Measurements from ENCODE around the gene LIG1.
A peak's percentile ranks its signal among the peaks of the same experiment; 100 is the strongest.

Gene LIG1

DNA sequence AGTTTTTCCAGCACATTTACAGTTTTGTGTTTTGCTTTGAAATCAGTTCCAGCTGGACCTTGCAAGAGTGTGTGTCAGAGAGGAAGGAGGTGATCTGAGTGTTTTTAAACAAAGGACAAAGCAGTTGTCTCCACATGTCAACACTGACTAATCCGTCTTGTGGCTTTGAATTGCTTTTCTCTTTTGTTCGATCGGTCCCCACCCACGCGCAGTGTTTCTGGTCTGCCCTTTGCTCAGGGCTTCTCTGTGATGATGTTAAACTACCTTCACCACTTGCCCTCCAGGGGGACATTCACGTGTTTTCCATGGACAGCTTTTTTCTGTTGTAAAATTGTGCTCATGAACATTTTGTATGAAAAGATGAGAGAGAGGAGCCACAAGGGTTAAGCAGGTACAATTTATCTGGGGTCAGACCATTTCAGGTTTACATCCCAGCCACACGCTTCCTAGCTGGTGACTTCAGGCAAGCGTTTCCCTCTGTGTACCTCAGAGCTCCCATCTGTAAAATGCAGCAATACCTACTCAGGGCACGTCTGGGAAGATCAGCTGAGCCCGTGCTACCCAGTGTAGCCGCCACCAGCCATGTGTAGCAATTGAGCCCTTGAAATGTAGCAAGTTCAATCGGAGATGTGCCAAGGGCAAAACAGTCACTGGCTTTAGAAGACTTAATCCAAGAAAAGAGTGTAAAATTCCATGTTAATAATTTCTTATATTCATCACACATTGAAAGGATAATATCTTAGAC lies 46.1 kb downstream of the LIG1 start:
- DNase-seq (ENCODE audit: low spot score in 2 of 2) = peak; percentile 85 to 88
- H3K27me3 ChIP-seq (ENCODE audit: low read depth) = no peaks in the 10 kb centered on the region
- no peaks in the 10 kb centered on the region for H3K9me3 ChIP-seq
- in situ Hi-C loops (cut with MboI; ENCODE audit: low sequenced_read_pairs) = no loop called here
- H3K4me1 ChIP-seq = peaks cover 6% of the 10 kb centered on the region
- H3K4me3 ChIP-seq = no peak overlapping the region
- H3K36me3 ChIP-seq (replicated peaks) = peaks cover 65% of the 10 kb centered on the region

DNA sequence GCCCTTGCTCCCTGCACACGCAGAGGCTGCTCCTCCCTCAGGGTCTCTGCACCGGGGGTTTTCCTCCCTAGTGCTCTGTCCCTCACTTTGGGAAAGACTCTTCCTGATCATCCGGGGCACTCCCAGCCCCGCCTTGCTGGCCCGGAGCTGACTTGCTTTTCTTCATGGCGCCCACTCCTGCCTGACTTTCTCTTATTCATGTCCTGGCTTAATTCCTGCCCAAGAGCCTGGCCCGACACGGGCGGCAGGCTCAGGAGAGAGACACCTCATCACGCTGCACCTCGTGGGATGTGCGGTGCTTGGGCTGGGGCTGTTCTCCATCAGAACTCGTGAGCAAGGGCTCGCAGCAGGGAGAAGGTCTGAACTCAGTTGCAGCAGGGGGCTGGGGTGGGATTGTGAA lies 47.7 kb downstream of the LIG1 start:
- in situ Hi-C loops (cut with MboI; ENCODE audit: low sequenced_read_pairs) = no loop called here
- DNase-seq (ENCODE audit: low spot score in 2 of 2) = no peak
- H3K4me1 ChIP-seq = peaks cover 6% of the 10 kb centered on the region
- H3K9me3 ChIP-seq = no peaks in the 10 kb centered on the region
- no peak overlapping the region for H3K4me3 ChIP-seq
- H3K27me3 ChIP-seq (ENCODE audit: low read depth) = no peaks in the 10 kb centered on the region
- H3K36me3 ChIP-seq (replicated peaks) = peaks cover 58% of the 10 kb centered on the region

GRCh38 chr19:48121909-48122371 lies 48.2 kb downstream of the LIG1 start:
- in situ Hi-C loops (cut with MboI; ENCODE audit: low sequenced_read_pairs) = no loop called here
- Histone ChIP-seq H3K4me3 (no peak overlapping the region), H3K4me1 (peaks cover 6% of the 10 kb centered on the region), H3K9me3 (no peaks in the 10 kb centered on the region), H3K36me3 (replicated peaks) (peaks cover 53% of the 10 kb centered on the region), H3K27me3 (ENCODE audit: low read depth) (no peaks in the 10 kb centered on the region)
- DNase-seq (ENCODE audit: low spot score in 2 of 2) = no peak

- in situ Hi-C loops (cut with MboI; ENCODE audit: low sequenced_read_pairs) = no loop called here
- no peaks in the 10 kb centered on the region for H3K9me3 ChIP-seq
- no peak for DNase-seq (ENCODE audit: low spot score in 2 of 2)
- peaks cover 6% of the 10 kb centered on the region for H3K4me1 ChIP-seq
- H3K27me3 ChIP-seq (ENCODE audit: low read depth) = no peaks in the 10 kb centered on the region
- no peak overlapping the region for H3K4me3 ChIP-seq
- H3K36me3 ChIP-seq (replicated peaks) = peaks cover 51% of the 10 kb centered on the region
Observed at GRCh38 chr19:48121066-48121465, 49.1 kb downstream of the LIG1 start.

GRCh38 chr19:48120505-48120904 lies 49.6 kb downstream of the LIG1 start:
- in situ Hi-C loops (cut with MboI; ENCODE audit: low sequenced_read_pairs) = no loop called here
- no peak for DNase-seq (ENCODE audit: low spot score in 2 of 2)
- H3K9me3 ChIP-seq = no peaks in the 10 kb centered on the region
- no peaks in the 10 kb centered on the region for H3K27me3 ChIP-seq (ENCODE audit: low read depth)
- H3K4me1 ChIP-seq = peaks cover 6% of the 10 kb centered on the region
- H3K4me3 ChIP-seq = no peak overlapping the region
- H3K36me3 ChIP-seq (replicated peaks) = peaks cover 53% of the 10 kb centered on the region

GRCh38 chr19:48118131-48118517 lies 52.0 kb downstream of the LIG1 start:
- Histone ChIP-seq H3K36me3 (replicated peaks) (peaks cover 49% of the 10 kb centered on the region), H3K4me1 (no peaks in the 10 kb centered on the region), H3K27me3 (ENCODE audit: low read depth) (no peaks in the 10 kb centered on the region), H3K4me3 (no peak overlapping the region), H3K9me3 (no peaks in the 10 kb centered on the region)
- in situ Hi-C loops (cut with MboI; ENCODE audit: low sequenced_read_pairs) = no loop called here
- no peak for DNase-seq (ENCODE audit: low spot score in 2 of 2)

GRCh38 chr19:48117515-48118130 lies 52.5 kb downstream of the LIG1 start:
- no peaks in the 10 kb centered on the region for H3K27me3 ChIP-seq (ENCODE audit: low read depth)
- no peaks in the 10 kb centered on the region for H3K9me3 ChIP-seq
- H3K4me1 ChIP-seq = no peaks in the 10 kb centered on the region
- no peak for DNase-seq (ENCODE audit: low spot score in 2 of 2)
- in situ Hi-C loops (cut with MboI; ENCODE audit: low sequenced_read_pairs) = no loop called here
- peaks cover 44% of the 10 kb centered on the region for H3K36me3 ChIP-seq (replicated peaks)
- H3K4me3 ChIP-seq = no peak overlapping the region

GRCh38 chr19:48113190-48113917 lies 56.8 kb downstream of the LIG1 start:
- in situ Hi-C loops (cut with MboI; ENCODE audit: low sequenced_read_pairs) = no loop called here
- Histone ChIP-seq H3K36me3 (replicated peaks) (peaks cover 11% of the 10 kb centered on the region), H3K4me1 (peaks cover 8% of the 10 kb centered on the region), H3K27me3 (ENCODE audit: low read depth) (no peaks in the 10 kb centered on the region), H3K9me3 (no peaks in the 10 kb centered on the region), H3K4me3 (no peak overlapping the region)
- DNase-seq (ENCODE audit: low spot score in 2 of 2) = no peak

- peaks cover 11% of the 10 kb centered on the region for H3K36me3 ChIP-seq (replicated peaks)
- H3K27me3 ChIP-seq (ENCODE audit: low read depth) = no peaks in the 10 kb centered on the region
- no peak for DNase-seq (ENCODE audit: low spot score in 2 of 2)
- H3K4me3 ChIP-seq = no peak overlapping the region
- in situ Hi-C loops (cut with MboI; ENCODE audit: low sequenced_read_pairs) = no loop called here
- H3K9me3 ChIP-seq = no peaks in the 10 kb centered on the region
- H3K4me1 ChIP-seq = peaks cover 12% of the 10 kb centered on the region
Observed at GRCh38 chr19:48111280-48111679, 58.9 kb downstream of the LIG1 start.

- H3K36me3 ChIP-seq (replicated peaks) = peaks cover 7% of the 10 kb centered on the region
- peak within 1 kb of the TSS; percentile 30 for H3K4me3 ChIP-seq
- H3K4me1 ChIP-seq = peaks cover 12% of the 10 kb centered on the region
- peak; percentile 73 to 93 for DNase-seq (ENCODE audit: low spot score in 2 of 2)
- no peaks in the 10 kb centered on the region for H3K9me3 ChIP-seq
- H3K27me3 ChIP-seq (ENCODE audit: low read depth) = no peaks in the 10 kb centered on the region
- in situ Hi-C loops (cut with MboI; ENCODE audit: low sequenced_read_pairs) = no loop called here
Observed at GRCh38 chr19:48110350-48110966, 59.7 kb downstream of the LIG1 start, which contains the start of gene PLA2G4C. TSS of gene PLA2G4C (minus strand) at chr19:48110817. CDS start at chr19:48106529, 4,288 bp downstream.

DNA sequence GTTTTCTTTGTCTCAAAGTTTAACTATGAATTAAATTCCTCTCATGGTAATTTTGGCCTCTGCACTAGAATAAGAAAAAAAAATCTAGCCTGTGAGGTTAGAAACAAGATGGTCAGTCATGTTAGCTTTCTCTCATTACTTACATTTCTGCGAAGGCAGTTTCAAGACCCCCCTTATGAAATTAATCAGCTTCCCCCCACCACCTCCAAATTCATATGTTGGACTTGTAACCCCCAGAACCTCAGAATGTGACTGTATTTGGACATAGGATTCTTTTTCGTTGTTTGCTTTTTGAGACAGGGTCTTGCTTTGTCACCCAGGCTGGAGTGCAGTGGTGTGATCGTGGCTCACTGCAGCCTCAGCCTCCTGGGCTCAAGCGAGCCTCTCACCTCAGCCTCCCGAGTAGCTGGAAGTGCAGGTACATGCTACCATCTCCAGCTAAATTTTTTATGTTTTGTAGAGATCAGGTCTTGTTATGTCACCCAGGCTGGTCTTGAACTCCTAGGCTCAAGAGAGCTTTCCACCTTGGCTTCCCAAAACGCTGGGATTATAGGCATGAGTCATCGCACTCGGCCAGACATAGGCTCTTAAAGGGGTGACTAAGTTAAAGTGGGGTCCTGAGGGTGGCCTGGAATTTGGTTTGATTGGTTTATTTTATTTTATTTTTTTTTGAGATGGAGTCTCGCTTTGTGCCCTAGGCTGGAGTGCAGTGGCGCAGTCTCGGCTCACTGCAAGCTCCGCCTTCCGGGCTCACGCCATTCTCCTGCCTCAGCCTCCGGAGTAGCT lies 61.0 kb downstream of the LIG1 start:
- Histone ChIP-seq H3K4me3 (no peak overlapping the region), H3K9me3 (no peaks in the 10 kb centered on the region), H3K4me1 (peaks cover 12% of the 10 kb centered on the region), H3K27me3 (ENCODE audit: low read depth) (no peaks in the 10 kb centered on the region), H3K36me3 (replicated peaks) (peaks cover under 1% of the 10 kb centered on the region; the same call in 1 of the 2 replicates)
- in situ Hi-C loops (cut with MboI; ENCODE audit: low sequenced_read_pairs) = no loop called here
- DNase-seq (ENCODE audit: low spot score in 2 of 2) = no peak

DNA sequence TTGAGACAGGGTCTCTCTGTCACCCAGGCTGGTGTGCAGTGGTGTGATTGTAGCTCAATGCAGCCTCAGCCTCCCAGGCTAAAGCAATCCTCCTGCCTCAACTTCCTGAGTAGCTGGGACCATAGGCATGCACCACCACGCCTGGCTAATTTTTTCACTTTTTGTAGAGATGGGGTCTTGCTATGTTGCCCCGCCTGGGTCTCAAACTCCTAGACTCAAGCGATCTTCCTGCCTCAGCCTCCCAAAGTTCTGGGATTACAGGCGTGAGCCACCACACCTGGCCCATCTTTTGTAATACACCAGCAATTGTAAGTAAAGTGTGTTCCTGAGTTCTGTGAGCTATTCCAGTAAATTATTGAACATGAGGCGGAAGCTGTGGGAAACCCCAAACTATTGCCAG lies 66.2 kb downstream of the LIG1 start:
- no peaks in the 10 kb centered on the region for H3K36me3 ChIP-seq (replicated peaks)
- in situ Hi-C loops (cut with MboI; ENCODE audit: low sequenced_read_pairs) = no loop called here

More for the DNA sequence above, 66.2 kb downstream of the LIG1 start:
- Histone ChIP-seq H3K4me1 (peaks cover 4% of the 10 kb centered on the region), H3K4me3 (no peak overlapping the region), H3K9me3 (no peaks in the 10 kb centered on the region), H3K27me3 (ENCODE audit: low read depth) (no peaks in the 10 kb centered on the region)
- no peak for DNase-seq (ENCODE audit: low spot score in 2 of 2)

Data from HAP-1 (cell line).